IPS-15b (cell line): ENCODE data around the gene CAMK2A.

Experiments
- H3K27me3 ChIP-seq: one replicate; pipeline ENCODE4 v1.6.1; 2013; ENCODE audit warnings: low read length; ENCODE audit not compliant: control insufficient read depth, insufficient read depth
- H3K36me3 ChIP-seq: one replicate; pipeline ENCODE4 v1.6.1; 2013; ENCODE audit warnings: low read length; ENCODE audit not compliant: control insufficient read depth, insufficient read depth
- H3K4me1 ChIP-seq: one replicate; pipeline ENCODE4 v1.6.1; 2013; ENCODE audit warnings: mild to moderate bottlenecking, low read length; ENCODE audit not compliant: control insufficient read depth, insufficient read depth
- H3K4me3 ChIP-seq: one replicate; pipeline ENCODE4 v1.5.1; 2013; ENCODE audit warnings: low read depth, low read length
- H3K9ac ChIP-seq: one replicate; pipeline ENCODE4 v1.6.1; 2013; ENCODE audit warnings: low read depth, mild to moderate bottlenecking, low read length
- H3K9me3 ChIP-seq: one replicate; pipeline ENCODE4 v1.6.1; 2013; ENCODE audit warnings: mild to moderate bottlenecking, low read length; ENCODE audit not compliant: control insufficient read depth, insufficient read depth

The CAMK2A gene

GRCh38 chr5:150190503-150190979 is 99.0 kb downstream of the CAMK2A start:
- Histone ChIP-seq H3K9me3 (no peaks in the 10 kb centered on the region), H3K36me3 (no peaks in the 10 kb centered on the region), H3K9ac (no peak overlapping the region), H3K4me3 (peak overlapping the region; percentile 54), H3K27me3 (peaks cover 76% of the 10 kb centered on the region), H3K4me1 (peaks cover 11% of the 10 kb centered on the region)

GRCh38 chr5:150189728-150190502 is 99.7 kb downstream of the CAMK2A start, which contains the start of gene SLC6A7:
SLC6A7 (plus strand) TSS chr5:150190062; CDS start chr5:150190328, 266 bp downstream.
- Histone ChIP-seq H3K4me3 (peak within 1 kb of the TSS; percentile 54), H3K27me3 (peaks cover 80% of the 10 kb centered on the region), H3K4me1 (peaks cover 15% of the 10 kb centered on the region), H3K36me3 (no peaks in the 10 kb centered on the region), H3K9me3 (no peaks in the 10 kb centered on the region), H3K9ac (no peak within 1 kb of the TSS)

DNA sequence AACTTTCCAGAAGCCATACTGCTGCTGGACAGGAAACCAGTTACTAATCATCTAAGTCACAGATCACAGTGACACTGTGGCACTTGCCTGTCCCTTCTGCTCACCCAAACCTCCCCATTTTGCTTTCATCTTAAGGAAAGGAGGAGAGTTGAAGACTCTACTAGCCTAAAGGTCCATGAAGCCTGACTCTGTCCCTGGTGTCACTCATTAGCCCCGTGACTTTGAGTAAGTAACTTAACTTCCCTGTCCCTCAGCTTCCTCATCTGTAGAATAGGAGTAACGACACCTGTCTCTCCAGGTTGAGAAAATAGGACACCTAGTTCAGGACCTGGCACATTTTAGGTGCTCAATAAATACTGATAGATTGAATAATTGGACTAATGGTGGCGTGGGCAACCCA is 100.2 kb downstream of the CAMK2A start:
- H3K27me3 ChIP-seq: peaks cover 84% of the 10 kb centered on the region
- no peaks in the 10 kb centered on the region for H3K36me3 ChIP-seq
- peaks cover 15% of the 10 kb centered on the region for H3K4me1 ChIP-seq
- peak overlapping the region; percentile 54 for H3K4me3 ChIP-seq
- H3K9ac ChIP-seq: no peak overlapping the region
- no peaks in the 10 kb centered on the region for H3K9me3 ChIP-seq

DNA sequence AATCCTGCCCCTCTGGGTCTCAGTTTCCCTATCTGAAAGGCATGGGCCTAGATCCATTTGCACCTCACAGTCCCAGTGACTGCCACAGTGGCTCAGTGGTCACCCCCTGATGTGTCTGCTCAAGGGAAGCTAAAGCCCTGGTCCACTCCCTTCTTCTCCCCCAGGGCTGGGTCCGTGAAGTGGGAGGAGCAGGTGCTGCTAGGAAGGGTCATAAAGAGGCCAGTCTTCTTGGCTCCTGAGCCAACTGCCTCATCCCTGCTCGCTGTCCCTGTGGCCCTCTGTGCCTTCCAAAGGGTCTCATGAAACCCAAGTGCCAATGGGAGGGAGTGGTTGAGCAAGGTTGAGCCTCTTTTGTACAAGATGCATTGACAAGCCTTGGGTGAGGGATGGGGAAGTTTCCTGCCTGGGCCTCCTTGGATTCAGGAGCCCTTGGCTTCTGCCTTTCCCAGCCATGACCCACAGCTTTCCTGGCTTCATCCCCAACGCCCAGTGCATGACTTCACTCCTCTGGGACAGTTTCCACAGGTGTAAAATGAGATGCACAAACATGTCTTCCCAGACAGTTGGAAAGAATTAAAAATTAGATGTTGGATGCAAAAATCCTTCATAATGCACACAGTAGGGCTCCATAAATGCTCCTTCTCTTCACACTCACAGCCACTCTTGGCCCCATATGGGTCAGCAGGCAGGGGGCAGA is 101.3 kb downstream of the CAMK2A start:
- H3K27me3 ChIP-seq: peaks cover 82% of the 10 kb centered on the region
- no peak overlapping the region for H3K9ac ChIP-seq
- no peaks in the 10 kb centered on the region for H3K9me3 ChIP-seq
- H3K4me1 ChIP-seq: peaks cover 15% of the 10 kb centered on the region
- no peak overlapping the region for H3K4me3 ChIP-seq
- H3K36me3 ChIP-seq: no peaks in the 10 kb centered on the region

GRCh38 chr5:150186897-150187296 is 102.7 kb downstream of the CAMK2A start:
- no peak overlapping the region for H3K4me3 ChIP-seq
- H3K27me3 ChIP-seq: peaks cover 78% of the 10 kb centered on the region
- H3K9me3 ChIP-seq: no peaks in the 10 kb centered on the region
- H3K4me1 ChIP-seq: peaks cover 15% of the 10 kb centered on the region
- H3K9ac ChIP-seq: no peak overlapping the region
- H3K36me3 ChIP-seq: no peaks in the 10 kb centered on the region

DNA sequence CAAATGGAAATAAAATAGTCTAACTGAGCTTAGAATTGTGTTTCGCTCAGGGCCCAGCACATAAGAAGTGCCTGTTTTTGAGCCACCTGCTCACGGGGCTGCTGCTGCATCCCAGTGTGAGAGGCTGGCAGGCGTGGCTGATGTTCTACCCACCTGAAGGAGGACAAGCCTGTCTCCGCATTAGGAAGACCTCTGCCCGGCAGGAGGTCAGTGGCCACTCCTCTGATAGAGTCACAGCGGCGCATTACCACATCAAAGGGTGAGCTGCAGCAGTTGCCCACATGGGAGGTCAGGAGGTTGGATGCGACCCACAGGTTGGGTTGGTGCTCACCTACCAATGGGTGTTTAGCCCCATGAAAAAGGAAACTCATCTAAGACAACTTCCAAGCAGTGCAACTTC is 103.4 kb downstream of the CAMK2A start:
- no peaks in the 10 kb centered on the region for H3K36me3 ChIP-seq
- peaks cover 73% of the 10 kb centered on the region for H3K27me3 ChIP-seq
- no peaks in the 10 kb centered on the region for H3K9me3 ChIP-seq
- H3K4me3 ChIP-seq: no peak overlapping the region
- no peak overlapping the region for H3K9ac ChIP-seq
- H3K4me1 ChIP-seq: peaks cover 15% of the 10 kb centered on the region

DNA sequence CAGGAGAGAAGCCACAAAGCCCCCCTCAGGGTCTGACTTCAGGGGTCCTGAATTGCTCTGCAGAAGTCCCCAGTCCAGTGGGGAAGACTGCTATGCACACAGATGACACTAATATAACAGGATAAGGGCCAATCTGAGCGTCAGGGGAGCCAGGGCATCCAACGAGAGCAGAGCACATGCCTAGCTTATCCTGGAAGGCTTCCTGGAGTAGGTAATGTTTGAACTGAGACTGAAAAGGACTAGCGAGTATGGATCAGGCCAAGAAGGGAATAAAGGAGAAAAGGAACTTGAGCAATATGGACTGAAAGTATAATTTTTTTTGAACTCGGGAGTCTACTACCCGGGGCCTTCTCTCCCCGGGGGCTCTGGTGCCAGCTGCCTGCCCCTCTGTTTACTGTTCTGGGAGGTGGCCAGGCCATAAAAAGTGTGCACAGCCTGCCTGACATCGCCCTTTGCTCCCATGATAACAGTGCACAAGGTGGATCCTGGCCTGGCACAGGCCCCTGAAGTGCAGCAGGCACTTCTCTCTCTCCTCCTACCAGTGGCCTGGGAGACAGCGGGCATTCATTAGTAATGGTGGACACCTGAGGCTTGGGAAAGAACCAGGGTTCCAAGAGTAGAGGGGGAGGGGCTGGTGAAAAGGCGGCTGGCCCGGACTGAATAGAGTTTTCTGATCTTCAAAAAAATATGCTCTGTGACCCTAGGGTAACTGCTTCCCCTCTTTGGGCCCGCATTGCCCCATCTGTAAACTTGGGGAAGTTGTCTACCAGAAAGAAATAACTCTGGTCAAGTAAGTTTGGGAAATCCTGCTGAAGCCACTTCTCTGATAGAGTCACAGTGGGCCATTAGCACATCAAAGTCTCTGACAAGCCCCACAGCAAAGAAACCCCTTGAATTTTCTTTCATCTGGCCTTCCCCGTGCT is 104.3 kb downstream of the CAMK2A start:
- H3K4me1 ChIP-seq: peaks cover 12% of the 10 kb centered on the region
- H3K36me3 ChIP-seq: no peaks in the 10 kb centered on the region
- H3K9ac ChIP-seq: no peak overlapping the region
- peaks cover 64% of the 10 kb centered on the region for H3K27me3 ChIP-seq
- no peaks in the 10 kb centered on the region for H3K9me3 ChIP-seq
- H3K4me3 ChIP-seq: no peak overlapping the region

GRCh38 chr5:150184006-150184405 is 105.6 kb downstream of the CAMK2A start:
- Histone ChIP-seq H3K4me3 (no peak overlapping the region), H3K27me3 (peaks cover 53% of the 10 kb centered on the region), H3K36me3 (no peaks in the 10 kb centered on the region), H3K9ac (no peak overlapping the region), H3K4me1 (peaks cover 12% of the 10 kb centered on the region), H3K9me3 (no peaks in the 10 kb centered on the region)

- Histone ChIP-seq H3K4me3 (no peak overlapping the region), H3K36me3 (no peaks in the 10 kb centered on the region), H3K27me3 (peaks cover 48% of the 10 kb centered on the region), H3K9me3 (no peaks in the 10 kb centered on the region), H3K4me1 (peaks cover 12% of the 10 kb centered on the region), H3K9ac (no peak overlapping the region)
Observed at GRCh38 chr5:150183436-150183835, 106.1 kb downstream of the CAMK2A start.

DNA sequence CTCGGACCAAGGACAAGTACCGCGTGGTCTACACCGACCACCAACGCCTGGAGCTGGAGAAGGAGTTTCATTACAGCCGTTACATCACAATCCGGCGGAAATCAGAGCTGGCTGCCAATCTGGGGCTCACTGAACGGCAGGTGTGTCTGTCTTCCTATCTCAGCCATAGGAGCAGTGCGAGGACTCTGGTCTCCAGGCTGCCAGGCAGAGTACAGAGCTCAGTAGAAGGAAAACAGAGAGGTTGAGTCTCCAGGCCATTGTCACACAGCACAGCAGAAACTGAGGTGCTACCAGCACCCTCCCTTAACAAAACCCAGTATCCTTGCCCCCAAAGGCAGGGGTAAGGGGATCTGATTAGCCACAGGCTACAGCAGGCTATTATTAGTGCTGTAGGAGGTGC is 106.8 kb downstream of the CAMK2A start:
- no peaks in the 10 kb centered on the region for H3K36me3 ChIP-seq
- peaks cover 42% of the 10 kb centered on the region for H3K27me3 ChIP-seq
- H3K9me3 ChIP-seq: no peaks in the 10 kb centered on the region
- no peak overlapping the region for H3K4me3 ChIP-seq
- no peak overlapping the region for H3K9ac ChIP-seq
- H3K4me1 ChIP-seq: peaks cover 12% of the 10 kb centered on the region

GRCh38 chr5:150181766-150182545 is 107.6 kb downstream of the CAMK2A start:
- no peak overlapping the region for H3K9ac ChIP-seq
- no peaks in the 10 kb centered on the region for H3K36me3 ChIP-seq
- H3K27me3 ChIP-seq: peaks cover 34% of the 10 kb centered on the region
- no peak overlapping the region for H3K4me3 ChIP-seq
- peaks cover 12% of the 10 kb centered on the region for H3K4me1 ChIP-seq
- no peaks in the 10 kb centered on the region for H3K9me3 ChIP-seq
